Lower lobe of right lung (tissue), 2 donors: ENCODE results near the gene USP30. TPM values are rescaled to one million over a fixed set of nuclear protein-coding genes. Genes with fewer than 3 reads are reported as not detected.
"Not testable (repeated sequence)": the region's sequence is repeated elsewhere in the genome, so short reads cannot be mapped to it uniquely, and the experiment has no call there.

Source experiments
- ATAC-seq, 2 donors: fragments of 200-7000 bp; cut with Tn5 transposase; one replicate each; pipeline ENCODE4 v1.9.1; 2020 to 2022; ENCODE audit warnings: mild to moderate bottlenecking in 2 of 2, moderate library complexity in 2 of 2
- DNase-seq: peaks from one replicate; pipeline ENCODE4 v3.0.0-alpha.2; 2020
- H3K27ac ChIP-seq: fragments of 200-600 bp; one replicate; pipeline ENCODE4 v1.8.0; 2022
- H3K27me3 ChIP-seq: fragments of 200-600 bp; one replicate; pipeline ENCODE4 v1.8.0; 2022; ENCODE audit warnings: low read depth
- H3K36me3 ChIP-seq: fragments of 200-600 bp; one replicate; pipeline ENCODE4 v1.8.0; 2022; ENCODE audit warnings: mild to moderate bottlenecking
- H3K4me1 ChIP-seq: fragments of 200-600 bp; one replicate; pipeline ENCODE4 v1.8.0; 2022
- H3K4me3 ChIP-seq: fragments of 200-600 bp; one replicate; pipeline ENCODE4 v1.8.0; 2022; ENCODE audit warnings: mild to moderate bottlenecking
- H3K9me3 ChIP-seq: fragments of 200-600 bp; one replicate; pipeline ENCODE4 v1.8.0; 2022
- CTCF ChIP-seq: fragments of 200-600 bp; IDR thresholded peaks from one replicate; pipeline ENCODE4 v1.8.0; 2022; ENCODE audit warnings: antibody characterized with exemption, mild to moderate bottlenecking
- intact Hi-C: fragments of 100-400 bp; cut with DNase I; formaldehyde crosslinking; loops from one replicate; pipeline ENCODE4 v1.11.0; 2022
- total RNA-seq: library from RNA; stranded (reverse); fragmentation: NEBNext Ultra II Directional; extraction: Animal tissue kit (Norgen Biotek cat#: 25700); gene quantifications from one replicate; pipeline ENCODE4 v1.2.1, GENCODE V29; 2021
- donor health status: DM: no; HTN: yes; CAD: no; lungs with severe emphysema.

The USP30 gene
- total RNA-seq, 1 donor from 2014 or later: 13.9 TPM

GRCh38 chr12:109027767-109028166 lies 24.6 kb upstream of the USP30 start:
- no peak for DNase-seq
- Histone ChIP-seq H3K9me3 (no peaks in the 10 kb centered on the region), H3K36me3 (no peaks in the 10 kb centered on the region), H3K27me3 (no peaks in the 10 kb centered on the region), H3K4me3 (no peak overlapping the region), H3K4me1 (no peaks in the 10 kb centered on the region), H3K27ac (no peak overlapping the region)
- ATAC-seq: no peak
- no peak for TF ChIP-seq CTCF
- intact Hi-C loops: no loop called here

GRCh38 chr12:109028624-109029023 lies 23.8 kb upstream of the USP30 start:
- intact Hi-C loops, H3K27me3 ChIP-seq, H3K4me3 ChIP-seq, DNase-seq, ATAC-seq, H3K4me1 ChIP-seq, H3K36me3 ChIP-seq, H3K9me3 ChIP-seq, H3K27ac ChIP-seq: not testable (repeated sequence)

- H3K9me3 ChIP-seq: no peaks in the 10 kb centered on the region
- intact Hi-C loops: no loop called here
- no peak for TF ChIP-seq CTCF
- no peaks in the 10 kb centered on the region for H3K4me1 ChIP-seq
- DNase-seq: no peak
- no peak for ATAC-seq
- H3K36me3 ChIP-seq: no peaks in the 10 kb centered on the region
- no peak overlapping the region for H3K4me3 ChIP-seq
- H3K27ac ChIP-seq: no peak overlapping the region
- no peaks in the 10 kb centered on the region for H3K27me3 ChIP-seq
Measured at GRCh38 chr12:109029411-109029810, 23.0 kb upstream of the USP30 start.

- H3K27ac ChIP-seq: no peak overlapping the region
- intact Hi-C loops: no loop called here
- H3K4me1 ChIP-seq: no peaks in the 10 kb centered on the region
- H3K9me3 ChIP-seq: no peaks in the 10 kb centered on the region
- no peaks in the 10 kb centered on the region for H3K27me3 ChIP-seq
- H3K36me3 ChIP-seq: no peaks in the 10 kb centered on the region
- DNase-seq (no peak), ATAC-seq (no peak)
- no peak for TF ChIP-seq CTCF
- no peak overlapping the region for H3K4me3 ChIP-seq
Measured at GRCh38 chr12:109033239-109034196, 18.9 kb upstream of the USP30 start.

- no peak for TF ChIP-seq CTCF
- intact Hi-C loops: no loop called here
Measured at GRCh38 chr12:109036975-109037374, 15.4 kb upstream of the USP30 start.

GRCh38 chr12:109044241-109044640 lies 8.1 kb upstream of the USP30 start:
- no peak for TF ChIP-seq CTCF
- H3K27ac ChIP-seq: no peak overlapping the region
- H3K27me3 ChIP-seq: no peaks in the 10 kb centered on the region
- no peak overlapping the region for H3K4me3 ChIP-seq
- ATAC-seq: no peak
- DNase-seq: no peak
- intact Hi-C loops: no loop called here
- H3K4me1 ChIP-seq: no peaks in the 10 kb centered on the region
- no peaks in the 10 kb centered on the region for H3K36me3 ChIP-seq
- H3K9me3 ChIP-seq: no peaks in the 10 kb centered on the region

More at GRCh38 chr12:109036975-109037374, 15.4 kb upstream of the USP30 start:
- H3K27me3 ChIP-seq: no peaks in the 10 kb centered on the region
- no peak overlapping the region for H3K4me3 ChIP-seq
- no peaks in the 10 kb centered on the region for H3K4me1 ChIP-seq
- H3K36me3 ChIP-seq: no peaks in the 10 kb centered on the region
- no peak for ATAC-seq
- no peak for DNase-seq
- H3K27ac ChIP-seq: no peak overlapping the region
- H3K9me3 ChIP-seq: no peaks in the 10 kb centered on the region
